ENCODE measurements around the gene DNAH3. TPM values are rescaled to one million over a fixed set of nuclear protein-coding genes. Genes with fewer than 3 reads are reported as not detected.
"Not testable (repeated sequence)": the region's sequence is repeated elsewhere in the genome, so short reads cannot be mapped to it uniquely, and the experiment has no call there.

Gene DNAH3
- polyA plus RNA-seq, 3 donors = 0.31 to 1.0 (median 0.46) TPM

DNA sequence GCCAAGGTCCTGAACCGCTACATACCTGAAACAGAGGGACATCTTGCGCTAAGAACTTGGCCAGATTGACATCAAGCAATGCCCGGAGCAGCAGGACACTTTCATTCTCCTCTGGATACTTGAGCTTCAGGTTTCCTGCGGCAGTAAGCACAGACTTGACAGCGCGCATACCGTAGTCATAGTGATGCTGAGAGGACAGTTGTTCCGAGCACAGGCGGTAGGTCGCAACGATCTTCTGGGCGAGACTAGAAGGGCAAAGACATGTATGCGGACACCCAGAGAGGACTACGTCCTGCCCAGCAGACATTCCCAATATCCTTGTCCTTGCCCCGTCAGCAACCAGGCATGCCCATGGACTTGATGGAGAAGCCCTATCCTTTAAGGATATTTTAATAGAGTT is 112.9 kb downstream of the DNAH3 start:
- no peak for DNase-seq (ENCODE audit: extremely low read depth in 1 of 11, low read depth in 9 of 11, low spot score in 4 of 11)

GRCh38 chr16:21037168-21037567 is 113.5 kb downstream of the DNAH3 start:
- DNase-seq (ENCODE audit: extremely low read depth in 1 of 11, low read depth in 9 of 11, low spot score in 4 of 11) = no peak

- no peak for DNase-seq (ENCODE audit: extremely low read depth in 1 of 11, low read depth in 9 of 11, low spot score in 4 of 11)
Measured at GRCh38 chr16:21036471-21036870, 114.2 kb downstream of the DNAH3 start.

DNA sequence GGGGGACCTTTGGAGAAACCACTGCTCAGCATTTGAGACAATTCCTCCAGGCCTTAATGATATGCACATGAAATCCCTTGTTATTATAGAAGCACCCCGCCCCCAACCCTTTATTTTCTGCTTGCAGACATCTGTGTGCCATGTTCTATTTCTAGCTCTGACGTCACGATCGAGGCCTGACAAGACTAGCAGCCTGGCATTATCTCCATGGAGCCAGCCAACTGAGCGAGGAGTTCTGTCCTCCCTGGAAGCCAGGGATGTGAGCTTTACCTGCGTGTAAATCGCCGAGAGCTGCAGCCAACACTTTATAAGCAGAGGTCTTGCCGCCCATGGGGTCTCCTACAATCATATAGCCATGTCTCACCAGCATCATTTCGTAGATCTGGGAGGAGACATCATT is 116.9 kb downstream of the DNAH3 start:
- no peak for DNase-seq (ENCODE audit: extremely low read depth in 1 of 11, low read depth in 9 of 11, low spot score in 4 of 11)

- no peak for DNase-seq (ENCODE audit: extremely low read depth in 1 of 11, low read depth in 9 of 11, low spot score in 4 of 11)
Measured at GRCh38 chr16:21033264-21033663, 117.4 kb downstream of the DNAH3 start.

DNA sequence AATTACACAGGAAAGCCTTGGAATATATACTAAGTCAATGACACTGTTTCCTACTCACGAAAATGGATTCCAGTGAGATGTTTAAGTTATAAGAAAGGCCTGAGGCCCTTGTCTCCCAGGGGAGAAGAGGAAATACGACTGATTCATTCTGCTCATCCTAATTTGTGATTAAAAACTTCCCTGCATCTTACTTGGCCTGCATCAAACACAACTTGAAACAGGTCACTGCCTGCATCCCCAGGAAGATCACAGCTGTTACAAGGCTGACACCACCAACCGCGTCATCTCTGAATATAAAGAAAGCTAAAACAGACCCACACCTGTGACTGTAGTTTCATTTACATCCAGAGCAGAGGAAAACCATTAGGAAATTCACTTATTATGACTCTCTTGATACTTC is 121.9 kb downstream of the DNAH3 start:
- DNase-seq (ENCODE audit: extremely low read depth in 1 of 11, low read depth in 9 of 11, low spot score in 4 of 11) = peak in 1 of 11 donors; percentile 0

DNA sequence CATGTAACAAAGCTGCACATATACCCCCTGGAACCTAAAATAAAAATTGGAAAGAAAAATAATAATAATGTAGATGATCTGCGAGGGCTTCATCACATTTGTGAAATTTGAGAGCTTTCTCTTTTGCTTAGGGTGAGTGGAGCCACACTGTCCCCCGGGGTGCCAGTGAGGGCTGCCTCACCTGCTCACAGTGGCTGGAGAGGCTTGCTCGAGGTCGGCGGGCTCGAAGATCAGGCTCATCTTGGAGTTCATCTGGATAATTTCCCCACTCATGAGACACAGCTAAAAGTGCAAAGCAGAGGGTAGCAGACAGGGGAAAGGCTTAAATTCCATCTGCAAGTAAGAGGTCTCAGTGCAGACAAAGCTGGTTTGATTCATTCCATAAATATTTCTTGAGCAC is 123.8 kb downstream of the DNAH3 start:
- DNase-seq (ENCODE audit: extremely low read depth in 1 of 11, low read depth in 9 of 11, low spot score in 4 of 11) = no peak

GRCh38 chr16:21023509-21024202 is 127.0 kb downstream of the DNAH3 start:
- DNase-seq (ENCODE audit: extremely low read depth in 1 of 11, low read depth in 9 of 11, low spot score in 4 of 11) = no peak

- DNase-seq (ENCODE audit: extremely low read depth in 1 of 11, low read depth in 9 of 11, low spot score in 4 of 11) = no peak
Measured at GRCh38 chr16:21021316-21021715, 129.3 kb downstream of the DNAH3 start.

DNA sequence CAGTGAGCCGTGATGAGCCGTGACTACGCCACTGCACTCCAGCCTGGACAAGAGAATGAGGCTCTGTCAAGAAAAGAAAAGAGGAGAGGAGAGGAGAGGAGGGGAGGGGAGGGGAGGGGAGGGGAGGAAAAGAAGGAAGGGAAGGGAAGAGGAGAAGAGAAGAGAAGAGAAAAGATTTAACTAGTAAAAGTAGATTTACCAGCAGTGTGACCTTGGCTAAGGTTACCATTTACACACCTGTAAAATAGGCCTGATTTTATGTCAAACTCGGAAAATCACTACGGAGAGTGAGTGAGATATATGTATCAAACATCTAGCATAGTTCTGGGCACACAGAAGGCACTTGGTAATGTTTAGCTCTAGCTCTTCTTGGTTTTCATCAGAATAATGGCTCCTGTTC is 140.8 kb downstream of the DNAH3 start:
- no peak for DNase-seq (ENCODE audit: extremely low read depth in 1 of 11, low read depth in 9 of 11, low spot score in 4 of 11)

DNA sequence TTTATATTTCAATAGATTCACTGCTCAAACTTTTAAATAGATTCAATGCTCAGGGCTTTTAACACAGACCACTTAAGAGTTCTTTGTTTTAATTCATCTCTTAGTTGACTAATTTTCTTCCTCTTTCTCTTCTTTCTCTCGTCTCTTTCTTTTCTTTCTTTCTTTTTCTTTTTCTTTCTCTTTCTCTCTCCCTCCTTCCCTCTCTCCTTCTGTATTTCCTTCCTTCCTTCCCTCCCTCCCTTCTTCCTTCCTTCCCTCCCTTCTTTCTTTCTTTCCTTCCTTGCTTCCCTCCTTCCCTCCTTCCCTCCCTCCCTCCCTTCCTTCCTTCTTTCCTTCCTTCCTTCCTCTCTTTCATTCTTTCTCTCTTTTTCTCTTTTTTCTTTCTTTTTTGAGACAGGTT is 145.6 kb downstream of the DNAH3 start:
- DNase-seq (ENCODE audit: extremely low read depth in 1 of 11, low read depth in 9 of 11, low spot score in 4 of 11) = no peak

DNA sequence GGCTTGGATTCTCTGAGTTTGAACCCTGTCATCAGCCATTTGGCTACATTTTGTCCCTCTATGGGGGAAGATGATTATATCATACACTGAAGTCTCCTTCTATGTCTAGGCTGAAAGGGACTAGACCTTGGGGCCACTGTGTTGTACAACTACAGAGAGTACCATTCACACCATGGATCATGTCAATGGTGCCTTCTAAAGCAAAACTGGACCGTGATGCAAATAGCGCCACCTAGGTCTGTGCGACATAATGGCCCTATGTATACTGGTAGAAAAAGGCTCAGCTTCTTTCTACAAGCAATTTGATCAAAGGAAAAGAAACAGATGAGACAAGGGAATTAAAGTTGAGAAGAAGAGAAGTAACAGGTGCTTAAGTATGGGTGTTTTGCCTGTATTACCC is 149.4 kb downstream of the DNAH3 start:
- DNase-seq (ENCODE audit: extremely low read depth in 1 of 11, low read depth in 9 of 11, low spot score in 4 of 11) = no peak

GRCh38 chr16:20997147-20997546 is 153.5 kb downstream of the DNAH3 start:
- no peak for DNase-seq (ENCODE audit: extremely low read depth in 1 of 11, low read depth in 9 of 11, low spot score in 4 of 11)

GRCh38 chr16:20995711-20996110 is 154.9 kb downstream of the DNAH3 start:
- no peak for DNase-seq (ENCODE audit: extremely low read depth in 1 of 11, low read depth in 9 of 11, low spot score in 4 of 11)

DNA sequence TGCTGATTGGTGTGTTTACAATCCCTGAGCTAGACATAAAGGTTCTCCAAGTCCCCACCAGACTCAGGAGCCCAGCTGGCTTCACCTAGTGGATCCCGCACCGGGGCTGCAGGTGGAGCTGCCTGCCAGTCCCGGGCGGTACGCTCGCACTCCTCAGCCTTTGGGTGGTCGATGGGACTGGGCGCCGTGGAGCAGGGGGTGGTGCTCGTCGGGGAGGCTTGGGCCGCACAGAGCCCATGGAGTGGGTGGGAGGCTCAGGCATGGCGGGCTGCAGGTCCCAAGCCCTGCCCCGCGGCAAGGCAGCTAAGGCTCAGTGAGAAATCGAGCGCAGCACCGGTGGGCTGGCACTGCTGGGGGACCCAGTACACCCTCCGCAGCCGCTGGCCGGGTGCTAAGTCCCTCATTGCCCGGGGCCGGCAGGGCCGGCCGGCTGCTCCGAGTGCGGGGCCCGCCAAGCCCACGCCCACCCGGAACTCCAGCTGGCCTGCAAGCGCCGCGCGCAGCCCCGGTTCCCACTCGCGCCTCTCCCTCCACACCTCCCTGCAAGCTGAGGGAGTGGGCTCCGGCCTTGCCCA is 161.1 kb downstream of the DNAH3 start:
- not testable (repeated sequence) for DNase-seq (ENCODE audit: extremely low read depth in 1 of 11, low read depth in 9 of 11, low spot score in 4 of 11)

GRCh38 chr16:20987049-20987448 is 163.6 kb downstream of the DNAH3 start:
- no peak for DNase-seq (ENCODE audit: extremely low read depth in 1 of 11, low read depth in 9 of 11, low spot score in 4 of 11)

- no peak for DNase-seq (ENCODE audit: extremely low read depth in 1 of 11, low read depth in 9 of 11, low spot score in 4 of 11)
Measured at GRCh38 chr16:20984019-20984418, 166.6 kb downstream of the DNAH3 start.

GRCh38 chr16:20976576-20976975 is 174.1 kb downstream of the DNAH3 start:
- no peak for DNase-seq (ENCODE audit: extremely low read depth in 1 of 11, low read depth in 9 of 11, low spot score in 4 of 11)

GRCh38 chr16:20973201-20973600 is 177.4 kb downstream of the DNAH3 start:
- DNase-seq (ENCODE audit: extremely low read depth in 1 of 11, low read depth in 9 of 11, low spot score in 4 of 11) = not testable (repeated sequence)

DNA sequence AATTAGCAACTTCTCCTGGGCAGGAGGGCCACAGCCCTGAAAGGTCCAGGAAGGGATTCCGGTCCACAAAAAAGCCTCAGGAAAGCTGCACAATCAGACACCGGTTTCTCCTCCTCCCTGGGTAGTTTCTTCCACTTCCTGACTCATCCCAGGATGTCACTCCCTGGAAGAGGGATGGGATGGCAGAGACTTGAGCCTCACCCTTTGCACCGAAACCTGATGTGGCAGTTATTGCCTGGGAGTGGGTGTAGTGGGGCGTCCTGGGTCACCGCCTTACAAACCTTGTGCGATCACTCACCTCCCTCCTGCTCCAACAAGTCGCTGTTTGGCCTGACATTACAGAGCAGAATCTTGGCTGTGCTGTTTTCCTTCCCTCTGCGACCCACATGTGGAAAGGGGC is 179.2 kb downstream of the DNAH3 start:
- peak in 2 of 11 donors; percentile 26 to 38 for DNase-seq (ENCODE audit: extremely low read depth in 1 of 11, low read depth in 9 of 11, low spot score in 4 of 11)

- no peak for DNase-seq (ENCODE audit: extremely low read depth in 1 of 11, low read depth in 9 of 11, low spot score in 4 of 11)
Measured at GRCh38 chr16:20969386-20969785, 181.3 kb downstream of the DNAH3 start.

Data from renal cortex interstitium (tissue), 11 donors.